ENCODE results near the gene PVALEF.

PVALEF gene

DNA sequence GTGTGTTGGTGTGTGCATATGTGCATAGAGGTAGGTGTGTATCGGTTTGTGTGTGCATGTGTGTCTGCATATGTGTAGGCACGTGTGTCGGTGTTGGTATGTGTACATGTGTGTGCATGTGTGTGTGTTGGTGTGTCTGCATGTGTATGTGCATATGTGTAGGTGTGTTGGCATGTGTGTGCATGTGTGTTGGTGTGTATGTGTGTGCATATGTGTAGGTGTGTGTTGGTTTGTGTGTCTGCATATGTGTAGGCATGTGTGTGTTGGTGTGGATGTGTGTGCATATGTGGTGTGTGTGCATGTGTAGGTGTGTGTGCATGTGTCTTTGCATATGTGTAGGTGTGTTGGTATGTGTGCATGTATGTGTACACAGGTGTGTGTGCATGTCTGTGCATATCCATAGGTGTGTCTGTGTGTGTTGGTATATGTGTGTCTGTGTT is 4.6 kb downstream of the PVALEF start:
- Histone ChIP-seq H3K4me3 (ENCODE audit: low read length) (no peak overlapping the region), H3K9ac (ENCODE audit: low read length) (no peak overlapping the region), H3K9me3 (ENCODE audit: control insufficient read depth, low read depth, low read length) (no peaks in the 10 kb centered on the region), H3K4me1 (ENCODE audit: control insufficient read depth, low read depth, low read length) (no peaks in the 10 kb centered on the region), H3K27ac (ENCODE audit: low read length) (no peak overlapping the region), H3K36me3 (ENCODE audit: control insufficient read depth, low read depth, low read length) (no peaks in the 10 kb centered on the region), H3K27me3 (ENCODE audit: control insufficient read depth, insufficient read depth, low read length) (peaks cover 14% of the 10 kb centered on the region)

DNA sequence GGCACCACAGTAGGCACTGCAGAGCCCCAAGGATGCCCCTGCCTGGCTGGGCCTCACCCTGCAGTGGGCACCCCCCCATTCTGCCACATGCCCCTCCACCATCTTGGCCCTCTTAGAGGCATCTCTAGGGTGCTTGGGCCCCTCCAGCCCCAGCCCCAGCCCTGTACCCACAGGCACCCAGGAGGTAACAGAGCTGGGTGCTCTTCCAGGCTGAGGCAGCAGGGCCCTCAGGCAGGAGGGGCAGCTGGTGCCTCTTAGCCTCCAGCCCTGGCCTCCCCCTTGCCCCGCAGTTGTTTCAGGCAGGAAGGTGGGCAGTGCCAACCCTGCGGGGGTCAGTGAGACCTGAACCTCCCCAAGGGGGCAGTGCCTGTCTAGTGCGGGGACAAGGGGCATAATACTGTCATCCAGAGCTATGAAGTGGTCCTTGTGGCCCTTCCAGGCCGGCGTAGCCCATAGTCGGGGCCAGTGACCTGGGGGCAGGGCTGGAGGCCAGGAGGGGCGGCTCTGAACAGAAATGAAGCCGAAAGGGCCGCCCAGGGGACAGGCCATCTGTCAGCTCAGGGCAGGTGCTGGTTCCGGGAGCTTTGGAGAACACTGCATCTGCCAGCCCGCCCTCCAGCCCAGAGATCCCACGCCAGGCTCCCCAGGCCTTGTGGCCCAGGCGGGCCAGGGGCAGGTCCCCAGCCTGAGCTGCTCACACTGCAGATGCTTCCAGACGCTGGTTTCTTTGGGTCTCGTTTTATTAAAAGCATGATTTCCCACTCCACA is 5.6 kb downstream of the PVALEF start:
- peaks cover 14% of the 10 kb centered on the region for H3K27me3 ChIP-seq (ENCODE audit: control insufficient read depth, insufficient read depth, low read length)
- no peak overlapping the region for H3K4me3 ChIP-seq (ENCODE audit: low read length)
- no peak overlapping the region for H3K27ac ChIP-seq (ENCODE audit: low read length)
- no peaks in the 10 kb centered on the region for H3K9me3 ChIP-seq (ENCODE audit: control insufficient read depth, low read depth, low read length)
- H3K36me3 ChIP-seq (ENCODE audit: control insufficient read depth, low read depth, low read length) = no peaks in the 10 kb centered on the region
- no peaks in the 10 kb centered on the region for H3K4me1 ChIP-seq (ENCODE audit: control insufficient read depth, low read depth, low read length)
- H3K9ac ChIP-seq (ENCODE audit: low read length) = no peak overlapping the region

DNA sequence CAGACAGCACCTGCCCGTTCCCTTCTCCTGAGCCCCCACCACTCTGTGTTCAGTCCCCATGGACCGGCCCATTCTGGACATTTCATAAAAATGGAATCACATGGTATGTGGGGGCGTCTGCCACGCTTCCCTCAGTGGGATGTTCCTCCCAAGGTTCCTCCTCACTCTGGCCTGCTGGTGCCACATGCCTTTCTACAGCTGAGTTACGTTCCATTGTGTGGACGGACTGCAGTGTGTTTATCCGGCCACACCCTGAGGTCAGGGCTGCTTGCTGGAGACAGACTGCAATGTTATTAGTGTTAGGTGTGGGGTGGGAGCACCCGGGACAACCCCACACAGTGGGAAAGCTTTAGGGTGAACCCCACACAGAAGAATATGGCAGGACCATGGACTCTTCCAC is 6.6 kb downstream of the PVALEF start:
- Histone ChIP-seq H3K9ac (ENCODE audit: low read length) (no peak overlapping the region), H3K27me3 (ENCODE audit: control insufficient read depth, insufficient read depth, low read length) (peaks cover 9% of the 10 kb centered on the region), H3K4me1 (ENCODE audit: control insufficient read depth, low read depth, low read length) (no peaks in the 10 kb centered on the region), H3K4me3 (ENCODE audit: low read length) (no peak overlapping the region), H3K9me3 (ENCODE audit: control insufficient read depth, low read depth, low read length) (no peaks in the 10 kb centered on the region), H3K27ac (ENCODE audit: low read length) (no peak overlapping the region), H3K36me3 (ENCODE audit: control insufficient read depth, low read depth, low read length) (no peaks in the 10 kb centered on the region)

DNA sequence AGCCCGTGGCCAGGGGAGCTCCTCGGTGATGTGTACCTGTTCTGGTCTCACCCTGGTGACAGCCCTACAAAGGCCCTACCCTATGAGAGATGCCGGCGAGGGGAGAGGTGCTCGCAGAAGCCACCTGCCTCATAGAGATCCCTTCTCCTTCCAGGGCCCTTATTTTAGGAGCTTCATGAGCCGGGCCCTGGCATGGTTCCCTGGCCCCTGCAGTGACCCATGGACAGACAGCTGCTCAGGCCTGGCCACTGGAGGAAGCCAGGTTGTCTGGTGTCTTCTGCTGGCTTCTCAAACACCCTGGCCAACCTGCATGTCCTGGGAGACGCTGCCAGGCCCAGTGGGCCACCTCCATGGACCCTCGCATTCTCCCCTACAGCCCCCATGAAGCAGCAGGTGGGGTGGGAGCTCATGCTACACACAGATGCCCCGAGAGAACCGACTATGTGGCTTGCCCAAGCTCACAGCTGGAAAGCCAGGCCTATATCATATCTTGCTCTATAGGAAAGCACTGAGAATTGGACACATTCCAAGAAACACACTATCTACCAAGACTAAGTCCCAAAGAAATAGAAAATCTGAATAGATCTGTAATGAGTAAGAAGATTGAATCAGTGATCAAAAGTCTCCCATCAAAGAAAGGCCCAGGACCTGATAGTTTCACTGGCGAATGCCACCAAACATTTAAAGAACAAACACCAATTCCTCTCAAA is 7.9 kb downstream of the PVALEF start:
- Histone ChIP-seq H3K36me3 (ENCODE audit: control insufficient read depth, low read depth, low read length) (no peaks in the 10 kb centered on the region), H3K9me3 (ENCODE audit: control insufficient read depth, low read depth, low read length) (no peaks in the 10 kb centered on the region), H3K27ac (ENCODE audit: low read length) (no peak overlapping the region), H3K4me1 (ENCODE audit: control insufficient read depth, low read depth, low read length) (no peaks in the 10 kb centered on the region), H3K4me3 (ENCODE audit: low read length) (no peak overlapping the region), H3K27me3 (ENCODE audit: control insufficient read depth, insufficient read depth, low read length) (no peaks in the 10 kb centered on the region), H3K9ac (ENCODE audit: low read length) (no peak overlapping the region)

DNA sequence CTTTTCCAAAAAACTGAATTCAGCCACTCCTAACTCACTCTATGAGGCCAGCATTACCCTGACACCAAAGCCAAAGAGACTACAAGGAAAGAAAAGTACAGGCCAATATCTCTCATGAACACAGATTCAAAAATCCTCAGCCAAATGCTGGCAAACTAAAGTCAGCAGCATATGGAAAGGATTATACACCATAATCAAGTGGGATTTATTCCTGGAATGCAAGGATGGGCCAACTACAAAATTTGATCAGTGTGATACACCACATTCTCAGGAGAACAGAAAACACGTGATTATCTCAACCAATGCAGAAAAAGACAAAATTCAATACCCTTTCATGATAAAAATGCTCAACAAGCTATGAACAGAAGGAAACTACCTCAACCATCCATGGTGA is 8.5 kb downstream of the PVALEF start:
- no peaks in the 10 kb centered on the region for H3K36me3 ChIP-seq (ENCODE audit: control insufficient read depth, low read depth, low read length)
- no peak overlapping the region for H3K4me3 ChIP-seq (ENCODE audit: low read length)
- no peak overlapping the region for H3K27ac ChIP-seq (ENCODE audit: low read length)
- no peaks in the 10 kb centered on the region for H3K4me1 ChIP-seq (ENCODE audit: control insufficient read depth, low read depth, low read length)
- no peaks in the 10 kb centered on the region for H3K9me3 ChIP-seq (ENCODE audit: control insufficient read depth, low read depth, low read length)
- no peaks in the 10 kb centered on the region for H3K27me3 ChIP-seq (ENCODE audit: control insufficient read depth, insufficient read depth, low read length)
- no peak overlapping the region for H3K9ac ChIP-seq (ENCODE audit: low read length)

DNA sequence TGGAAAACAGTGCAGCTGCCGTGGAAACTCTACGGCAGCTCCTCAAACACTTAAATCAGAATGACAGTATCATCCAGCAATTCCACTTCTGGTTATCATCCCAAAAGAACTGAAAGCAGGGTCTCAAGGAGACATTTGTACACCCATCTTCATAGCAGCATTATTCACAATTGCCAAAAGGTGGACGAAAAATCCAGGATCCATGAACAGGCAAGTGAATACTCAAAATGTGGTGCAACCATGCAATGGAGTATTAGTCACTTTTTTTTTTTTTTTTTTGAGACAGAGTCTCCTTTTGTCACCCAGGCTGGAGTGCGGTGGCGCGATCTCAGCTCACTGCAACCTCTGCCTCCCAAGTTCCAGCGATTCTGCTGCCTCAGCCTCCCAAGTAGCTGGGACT is 11.4 kb downstream of the PVALEF start:
- H3K4me3 ChIP-seq (ENCODE audit: low read length) = no peak overlapping the region

DNA sequence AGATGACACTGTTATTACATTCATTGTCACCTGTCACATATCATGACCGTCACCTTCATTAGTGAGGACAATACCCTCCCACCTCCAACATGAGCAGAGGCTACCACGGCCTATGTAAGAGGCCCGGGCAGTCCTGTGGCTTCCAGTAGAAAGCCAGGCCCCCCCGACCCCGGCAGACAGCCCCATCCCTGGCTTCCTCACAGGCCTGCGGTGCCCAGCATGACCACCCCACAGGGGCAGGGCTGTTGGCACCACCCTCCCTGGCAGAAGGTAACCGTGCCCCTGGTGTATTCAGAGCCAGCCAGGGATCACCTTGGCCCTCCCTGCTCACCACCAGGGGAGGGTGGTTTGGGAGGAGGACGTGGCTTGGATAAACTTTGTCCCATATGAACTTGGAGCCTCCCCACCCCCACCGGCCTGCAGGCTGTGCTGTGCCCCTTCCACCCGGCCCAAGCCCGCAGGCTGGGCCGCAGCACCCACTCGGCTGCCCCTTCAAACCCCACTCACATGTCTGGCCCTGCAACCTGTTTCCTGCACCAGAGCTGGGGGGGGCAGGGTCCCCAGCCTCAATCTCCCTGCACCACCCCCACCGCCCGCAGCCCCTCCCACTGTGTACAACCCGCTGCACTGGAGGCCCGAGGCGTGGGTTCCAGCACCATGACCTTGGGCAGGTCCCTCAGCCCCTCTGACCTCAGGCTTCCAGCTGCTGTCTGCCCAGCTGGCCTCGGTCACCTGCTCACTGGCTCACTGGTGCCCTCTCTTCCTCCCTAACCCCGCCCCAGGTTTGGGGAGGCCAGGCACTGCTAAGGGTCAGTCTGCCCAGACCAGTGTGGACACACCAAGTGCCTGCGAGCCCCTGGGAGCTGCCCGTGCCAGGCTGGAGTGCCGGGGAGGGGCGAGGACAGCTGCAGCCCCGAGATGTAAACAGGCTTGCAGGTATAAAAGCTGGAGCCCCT is 13.1 kb downstream of the PVALEF start:
- Histone ChIP-seq H3K36me3 (ENCODE audit: control insufficient read depth, low read depth, low read length) (no peaks in the 10 kb centered on the region), H3K9ac (ENCODE audit: low read length) (no peak overlapping the region), H3K27me3 (ENCODE audit: control insufficient read depth, insufficient read depth, low read length) (no peaks in the 10 kb centered on the region), H3K4me1 (ENCODE audit: control insufficient read depth, low read depth, low read length) (no peaks in the 10 kb centered on the region), H3K27ac (ENCODE audit: low read length) (no peak overlapping the region), H3K4me3 (ENCODE audit: low read length) (no peak overlapping the region), H3K9me3 (ENCODE audit: control insufficient read depth, low read depth, low read length) (no peaks in the 10 kb centered on the region)

More for the DNA sequence above, 11.4 kb downstream of the PVALEF start:
- no peak overlapping the region for H3K27ac ChIP-seq (ENCODE audit: low read length)
- no peaks in the 10 kb centered on the region for H3K4me1 ChIP-seq (ENCODE audit: control insufficient read depth, low read depth, low read length)
- H3K9me3 ChIP-seq (ENCODE audit: control insufficient read depth, low read depth, low read length) = no peaks in the 10 kb centered on the region
- H3K27me3 ChIP-seq (ENCODE audit: control insufficient read depth, insufficient read depth, low read length) = no peaks in the 10 kb centered on the region
- no peaks in the 10 kb centered on the region for H3K36me3 ChIP-seq (ENCODE audit: control insufficient read depth, low read depth, low read length)
- no peak overlapping the region for H3K9ac ChIP-seq (ENCODE audit: low read length)

DNA sequence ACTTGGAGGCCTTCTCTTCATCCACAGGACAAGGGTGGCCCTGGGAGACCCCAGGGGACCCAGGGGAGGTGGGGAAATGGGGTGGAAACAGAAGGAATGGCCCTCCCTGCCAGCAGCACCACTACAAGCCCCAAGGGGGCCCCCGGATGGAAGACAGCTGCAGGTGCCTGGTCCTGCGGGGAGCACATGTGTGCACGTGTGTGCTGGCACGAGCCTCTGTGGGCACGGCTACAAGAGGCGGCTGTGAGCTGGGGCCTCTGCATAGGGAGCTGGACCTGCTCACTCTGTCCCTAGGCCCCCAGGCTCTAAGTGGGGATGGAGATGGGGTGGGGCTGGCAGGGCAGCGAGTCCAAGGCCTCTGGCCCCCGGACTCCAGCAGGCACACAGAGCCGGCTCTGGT is 13.9 kb downstream of the PVALEF start:
- H3K4me3 ChIP-seq (ENCODE audit: low read length) = no peak overlapping the region

DNA sequence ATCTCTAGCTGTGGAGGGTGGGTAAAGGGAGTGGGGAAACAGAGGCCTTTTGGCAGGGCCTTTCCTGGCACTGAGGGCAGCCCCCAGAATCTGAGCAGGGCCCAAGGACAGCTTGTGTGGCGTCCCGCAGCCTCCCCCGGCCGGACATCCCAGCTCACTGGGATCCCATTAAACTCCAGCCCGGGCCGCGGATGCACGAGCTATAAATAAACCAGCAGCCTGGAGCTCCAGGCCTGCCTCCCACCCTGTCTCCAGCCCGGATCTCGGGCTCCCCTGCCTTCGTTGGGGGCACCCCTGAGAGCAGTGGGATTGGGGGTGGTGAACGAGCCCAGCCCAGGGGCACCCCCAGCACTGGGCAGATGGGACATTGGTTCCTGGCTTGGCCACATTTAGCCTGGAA is 14.6 kb downstream of the PVALEF start:
- H3K4me3 ChIP-seq (ENCODE audit: low read length) = no peak overlapping the region
- H3K27ac ChIP-seq (ENCODE audit: low read length) = no peak overlapping the region
- H3K9me3 ChIP-seq (ENCODE audit: control insufficient read depth, low read depth, low read length) = no peaks in the 10 kb centered on the region
- no peaks in the 10 kb centered on the region for H3K4me1 ChIP-seq (ENCODE audit: control insufficient read depth, low read depth, low read length)
- H3K9ac ChIP-seq (ENCODE audit: low read length) = no peak overlapping the region
- no peaks in the 10 kb centered on the region for H3K27me3 ChIP-seq (ENCODE audit: control insufficient read depth, insufficient read depth, low read length)
- no peaks in the 10 kb centered on the region for H3K36me3 ChIP-seq (ENCODE audit: control insufficient read depth, low read depth, low read length)

More for the DNA sequence above, 13.9 kb downstream of the PVALEF start:
- no peaks in the 10 kb centered on the region for H3K4me1 ChIP-seq (ENCODE audit: control insufficient read depth, low read depth, low read length)
- no peaks in the 10 kb centered on the region for H3K36me3 ChIP-seq (ENCODE audit: control insufficient read depth, low read depth, low read length)
- no peaks in the 10 kb centered on the region for H3K27me3 ChIP-seq (ENCODE audit: control insufficient read depth, insufficient read depth, low read length)
- H3K9me3 ChIP-seq (ENCODE audit: control insufficient read depth, low read depth, low read length) = no peaks in the 10 kb centered on the region
- no peak overlapping the region for H3K9ac ChIP-seq (ENCODE audit: low read length)
- H3K27ac ChIP-seq (ENCODE audit: low read length) = no peak overlapping the region

DNA sequence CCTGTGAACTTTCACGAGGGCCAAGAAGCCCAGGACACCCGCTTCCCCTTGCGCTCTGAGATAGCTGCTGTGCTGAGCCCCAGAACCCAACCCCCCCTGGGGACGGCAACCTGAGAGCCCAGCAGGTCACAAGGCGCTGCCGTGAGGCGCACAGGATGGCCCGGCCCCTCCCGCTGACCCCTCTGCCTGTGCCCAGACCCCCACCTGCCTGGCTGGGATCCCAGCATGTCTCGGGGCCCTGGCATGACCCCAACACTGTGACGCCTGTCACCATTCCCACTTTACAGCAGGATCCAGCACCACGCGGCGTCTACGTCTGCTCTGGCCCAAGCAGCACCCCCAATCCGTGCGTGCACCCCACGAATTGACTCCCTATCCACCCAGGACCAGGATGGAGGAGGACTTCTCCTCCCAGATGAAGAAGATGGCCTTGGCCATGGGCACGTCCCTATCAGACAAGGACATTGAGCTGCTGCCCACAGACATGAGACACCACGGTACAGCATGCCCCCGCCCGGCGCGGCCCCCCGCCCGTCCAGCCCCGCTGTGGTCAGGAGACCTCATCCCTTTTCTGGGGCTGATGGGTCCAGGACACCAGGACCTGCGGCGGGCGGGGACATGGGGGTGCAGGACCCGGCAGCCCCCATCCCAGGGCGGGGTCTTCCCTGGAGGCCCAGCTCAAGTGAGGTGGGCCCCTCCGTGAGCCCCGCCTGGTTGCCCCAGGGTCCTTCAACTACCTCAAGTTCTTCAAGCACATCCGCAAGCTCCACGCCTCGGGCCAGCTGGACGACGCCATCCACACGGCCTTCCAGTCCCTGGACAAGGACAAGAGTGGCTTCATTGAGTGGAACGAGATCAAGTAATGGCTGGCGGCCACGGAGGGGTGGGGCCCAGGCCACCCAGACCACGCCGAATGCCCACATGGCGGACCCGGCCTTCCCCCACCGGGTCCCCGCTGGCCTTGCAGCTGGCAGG is 15.8 kb downstream of the PVALEF start:
- Histone ChIP-seq H3K9ac (ENCODE audit: low read length) (no peak overlapping the region), H3K4me1 (ENCODE audit: control insufficient read depth, low read depth, low read length) (no peaks in the 10 kb centered on the region), H3K27ac (ENCODE audit: low read length) (no peak overlapping the region)

More for the DNA sequence above, 15.8 kb downstream of the PVALEF start:
- no peaks in the 10 kb centered on the region for H3K27me3 ChIP-seq (ENCODE audit: control insufficient read depth, insufficient read depth, low read length)
- no peaks in the 10 kb centered on the region for H3K36me3 ChIP-seq (ENCODE audit: control insufficient read depth, low read depth, low read length)
- H3K9me3 ChIP-seq (ENCODE audit: control insufficient read depth, low read depth, low read length) = no peaks in the 10 kb centered on the region
- H3K4me3 ChIP-seq (ENCODE audit: low read length) = no peak overlapping the region

All from iPS-18a (cell line).